Stimulated activated CD4-positive, alpha-beta T cell treated with anti-CD3 and anti-CD28 coated beads, Interleukin-2, amount 100 ng/mL, for 24 hours (primary cell): Measurements from ENCODE around the gene CIAO3.
"Not testable (repeated sequence)": the region's sequence is repeated elsewhere in the genome, so short reads cannot be mapped to it uniquely, and the experiment has no call there.

ENCODE experiments used
- DNase-seq, 2 donors: peaks; one replicate each; pipeline ENCODE4 v3.0.0-alpha.2; 2020

The CIAO3 gene

GRCh38 chr16:759110-759910 is 18.5 kb upstream of the CIAO3 start:
- DNase-seq, result no peak

- DNase-seq, result no peak
Measured at GRCh38 chr16:756428-756827, 15.6 kb upstream of the CIAO3 start.

DNA sequence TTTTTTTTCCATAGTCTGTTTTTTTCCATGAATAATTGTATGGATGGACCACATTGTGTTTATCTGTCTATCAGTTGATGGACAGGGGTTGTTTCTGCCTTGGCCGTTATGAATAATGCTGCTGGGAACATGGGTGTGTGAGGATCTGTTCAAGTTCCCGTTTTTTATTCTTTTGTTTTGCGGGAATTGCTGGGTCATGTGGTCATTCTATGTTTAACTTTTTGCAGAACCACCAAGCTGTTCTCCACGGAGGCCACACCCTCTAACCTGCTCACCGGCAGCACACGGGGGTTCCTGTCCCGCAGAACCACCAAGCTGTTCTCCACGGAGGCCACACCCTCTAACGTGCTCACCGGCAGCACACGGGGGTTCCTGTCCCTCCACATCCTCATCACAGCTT is 13.9 kb upstream of the CIAO3 start:
- no peak for DNase-seq

DNA sequence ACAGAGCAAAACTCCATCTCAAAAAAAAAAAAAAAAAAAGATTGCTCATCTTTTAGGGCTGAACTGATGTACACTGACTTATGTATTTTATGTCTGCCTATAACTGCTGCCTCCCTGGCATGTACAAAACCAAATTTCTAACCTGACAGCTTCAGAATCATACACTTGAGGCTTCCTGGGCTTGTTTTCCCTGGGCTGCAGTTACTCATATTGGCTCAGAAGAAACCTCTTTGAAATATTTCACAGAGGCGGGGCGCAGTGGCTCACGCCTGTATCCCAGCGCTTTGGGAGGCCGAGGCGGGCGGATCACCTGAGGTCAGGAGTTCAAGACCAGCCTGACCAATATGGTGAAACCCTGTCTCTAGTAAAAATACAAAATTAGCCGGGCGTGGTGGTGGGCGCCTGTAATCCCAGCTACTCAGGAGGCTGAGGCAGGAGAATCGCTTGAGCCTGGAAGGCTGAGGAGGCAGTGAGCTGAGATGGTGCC is 13.4 kb upstream of the CIAO3 start:
- not testable (repeated sequence) for DNase-seq

DNA sequence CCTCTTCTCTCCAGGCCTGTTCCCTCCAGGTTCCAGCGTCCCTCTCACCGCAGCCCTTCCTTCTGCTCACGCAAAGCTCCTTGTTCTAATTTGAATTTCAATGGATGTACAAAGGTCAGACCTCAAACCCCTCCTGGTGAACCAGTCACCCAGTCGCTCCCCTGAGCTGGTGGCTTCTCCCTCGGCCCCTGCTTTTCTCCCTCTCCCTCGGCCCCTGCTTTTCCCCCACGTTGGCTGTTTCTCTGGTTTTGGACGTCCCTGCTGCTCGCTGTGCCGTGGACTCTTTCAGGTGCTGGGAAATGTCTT is 11.2 kb upstream of the CIAO3 start:
- no peak for DNase-seq

- no peak for DNase-seq
Measured at GRCh38 chr16:751152-752006, 10.6 kb upstream of the CIAO3 start.

DNA sequence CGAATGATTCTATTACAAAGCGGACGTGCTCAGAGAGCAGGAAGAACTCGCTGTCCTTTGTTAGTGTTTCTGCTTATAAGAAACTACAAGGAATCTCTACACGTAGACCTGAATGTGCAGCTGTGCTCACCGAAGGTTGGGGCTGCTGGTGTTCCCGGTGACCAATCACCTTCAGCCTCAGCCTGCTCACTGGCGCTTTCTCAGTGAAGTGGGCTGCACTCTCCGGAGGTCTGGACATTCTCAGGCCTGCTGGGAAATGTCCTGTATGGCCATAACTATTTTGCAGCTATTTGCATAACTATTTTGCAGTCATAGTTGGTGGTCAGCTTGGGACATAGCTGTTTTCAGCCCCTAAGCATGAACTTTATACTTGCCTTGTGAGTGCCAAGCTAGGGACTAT is 9.7 kb upstream of the CIAO3 start:
- DNase-seq, result no peak

DNA sequence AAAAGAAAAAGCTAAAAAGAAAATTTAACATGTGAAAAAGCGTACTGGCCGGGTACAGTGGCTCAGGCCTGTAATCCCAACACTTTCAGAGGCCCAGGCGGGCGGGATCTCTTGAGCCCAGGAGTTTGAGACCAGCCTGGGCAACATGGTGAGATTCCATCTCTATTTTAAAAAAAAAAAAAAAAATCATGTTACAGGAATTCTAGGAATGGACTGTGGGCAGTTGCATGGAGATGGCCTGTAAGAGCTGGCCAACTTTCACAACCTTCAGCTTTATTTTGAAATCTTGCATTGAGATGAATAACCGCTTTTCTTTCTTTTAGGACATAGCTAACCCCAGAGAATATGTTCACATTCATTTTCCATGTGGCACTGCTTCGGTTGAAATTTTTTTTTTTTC is 8.2 kb upstream of the CIAO3 start:
- DNase-seq, result no peak

GRCh38 chr16:747978-748746 is 7.4 kb upstream of the CIAO3 start:
- no peak for DNase-seq

GRCh38 chr16:746637-747036 is 5.8 kb upstream of the CIAO3 start:
- no peak for DNase-seq

GRCh38 chr16:745739-746138 is 4.9 kb upstream of the CIAO3 start:
- peak in 1 of 2 donors; percentile 47 for DNase-seq

GRCh38 chr16:743794-744500 is 3.1 kb upstream of the CIAO3 start:
- no peak for DNase-seq

GRCh38 chr16:742894-743293 is 2.1 kb upstream of the CIAO3 start:
- DNase-seq, result not testable (repeated sequence)

DNA sequence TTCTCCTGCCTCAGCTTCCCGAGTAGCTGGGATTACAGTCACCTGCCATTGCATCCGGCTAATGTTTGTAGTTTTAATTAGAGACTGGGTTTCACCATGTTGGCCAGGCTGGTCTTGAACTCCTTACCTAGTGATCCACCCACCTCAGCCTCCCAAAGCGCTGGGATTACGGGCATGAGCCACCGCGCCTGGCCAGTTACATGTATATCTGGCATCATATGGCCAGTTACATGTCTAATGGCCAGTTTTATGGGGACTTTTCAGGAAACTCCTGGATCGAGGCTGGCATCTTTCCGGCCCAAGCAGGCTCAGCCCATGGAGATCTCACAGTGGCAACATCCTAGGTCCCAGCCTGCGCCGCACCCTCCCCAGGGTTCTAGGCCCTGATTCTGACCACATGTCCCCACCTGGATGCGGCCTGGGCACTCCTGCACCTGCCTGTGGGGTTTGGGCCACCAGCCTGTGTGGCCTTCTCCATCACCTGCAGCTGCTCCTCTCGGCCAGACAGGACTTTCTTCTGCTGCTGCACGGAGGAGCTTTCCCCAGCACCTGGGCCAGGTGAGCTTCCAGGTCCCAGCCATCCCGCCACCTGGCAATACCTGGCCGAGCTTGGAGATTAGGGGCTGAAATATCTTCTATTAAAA is 1.3 kb upstream of the CIAO3 start:
- DNase-seq, result no peak

- DNase-seq, result no peak
Measured at GRCh38 chr16:740459-740763, 386 bp downstream of the CIAO3 start.

DNA sequence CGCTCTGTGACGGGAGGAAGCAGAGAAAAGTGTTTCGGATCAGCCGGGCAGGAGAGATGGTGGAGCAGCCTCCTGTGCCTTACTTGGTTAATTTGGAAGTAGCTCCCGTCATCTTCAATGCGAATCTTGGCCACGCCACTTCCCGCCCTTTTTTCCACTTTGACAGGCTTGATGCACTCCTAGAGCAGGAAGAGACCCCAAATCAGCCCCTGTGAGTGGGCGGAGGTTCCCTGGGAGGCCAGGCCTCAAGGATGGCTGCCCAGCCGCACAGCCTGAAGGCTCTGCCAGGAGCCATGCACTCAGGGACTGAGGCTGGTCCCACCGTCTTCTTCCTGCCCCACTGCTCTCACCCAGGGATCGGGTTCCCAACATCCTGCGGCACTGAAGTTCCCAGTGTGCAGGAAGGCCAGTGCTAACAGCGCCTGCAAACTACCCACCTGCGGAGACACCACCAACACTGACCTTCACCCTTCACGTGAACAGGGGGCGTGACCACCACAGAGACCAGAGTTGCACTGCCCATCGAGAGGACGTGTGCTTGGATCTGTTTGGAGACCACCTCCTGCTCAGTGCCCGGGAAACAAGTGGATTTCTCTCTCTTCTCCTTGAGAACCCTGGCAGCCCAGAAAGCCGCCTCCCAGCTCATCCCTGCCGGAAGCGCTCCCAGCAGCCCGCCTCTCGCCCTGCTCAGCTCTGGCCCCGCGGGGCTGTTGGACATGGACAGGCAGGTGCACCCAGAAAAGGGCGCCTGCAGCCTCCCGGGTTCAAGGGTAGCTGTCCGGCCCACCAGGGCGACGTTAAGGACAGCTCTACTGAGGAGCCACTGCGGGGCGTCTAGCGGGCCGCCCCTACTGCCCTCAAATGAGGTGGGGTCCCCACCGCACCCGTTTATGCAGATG is 988 bp downstream of the CIAO3 start:
- no peak for DNase-seq

DNA sequence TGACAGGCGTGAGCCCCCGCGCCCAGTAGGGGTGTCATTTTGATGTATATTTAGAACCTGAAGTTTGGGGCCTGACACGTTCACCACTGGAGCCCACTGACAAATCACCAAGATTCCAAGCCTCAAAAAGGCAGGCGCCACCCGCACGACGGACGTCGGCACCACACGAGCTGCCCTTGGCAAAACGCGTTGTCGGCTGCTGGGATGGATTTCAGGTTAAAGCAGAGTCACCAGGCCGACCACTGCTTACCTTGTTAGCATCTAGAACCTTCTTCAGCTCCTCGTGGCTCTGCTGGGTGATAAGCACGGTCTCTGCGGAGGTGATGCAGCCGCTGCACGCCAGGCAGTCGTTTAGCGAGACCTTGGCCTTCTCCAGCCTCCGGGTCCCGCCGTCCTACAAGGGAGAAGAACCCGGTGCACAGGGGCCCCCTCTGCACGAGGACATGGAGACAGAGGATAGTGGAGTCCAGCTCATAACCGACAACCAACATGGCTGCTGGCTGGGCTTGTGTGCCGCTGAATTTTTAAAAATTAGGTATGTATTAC is 3.8 kb downstream of the CIAO3 start:
- no peak for DNase-seq

GRCh38 chr16:735982-736453 is 4.8 kb downstream of the CIAO3 start:
- DNase-seq, result peak; percentile 64 to 68

GRCh38 chr16:734981-735881 is 5.6 kb downstream of the CIAO3 start:
- no peak for DNase-seq
